Neural cell (in vitro differentiated cells): ENCODE results near the gene RCC2. TPM values are rescaled to one million over a fixed set of nuclear protein-coding genes. Genes with fewer than 3 reads are reported as not detected.

Experiments
- H2AFZ ChIP-seq: fragments of 200-600, 300-800 bp; sonication (generic), shearing (Covaris generic); 2 replicates; pipeline ENCODE4 v1.6.0; 2014; ENCODE audit warnings: low read depth, mild to moderate bottlenecking, antibody characterized with exemption, low read length, moderate library complexity
- H3F3A ChIP-seq: fragments of 200-600 bp; shearing (Covaris generic); 2 replicates; pipeline ENCODE4 v1.6.1; 2016; ENCODE audit warnings: mild to moderate bottlenecking, moderate library complexity, mixed read lengths, antibody characterized with exemption, low read length; ENCODE audit not compliant: insufficient read depth, poor library complexity, severe bottlenecking
- H3K27ac ChIP-seq: fragments of 200-600, 300-800 bp; sonication (generic), shearing (Covaris generic); 2 replicates; pipeline ENCODE4 v1.5.1; 2014; ENCODE audit warnings: mild to moderate bottlenecking, low read length, moderate library complexity
- H3K27me3 ChIP-seq: fragments of 300-800, 200-600 bp; sonication (generic), shearing (Covaris generic); 2 replicates; pipeline ENCODE4 v1.6.0; 2014; ENCODE audit warnings: mild to moderate bottlenecking, low read depth, low read length, moderate library complexity; ENCODE audit not compliant: insufficient read depth
- H3K36me3 ChIP-seq: fragments of 300-800, 200-600 bp; sonication (generic), shearing (Covaris generic); 2 replicates; pipeline ENCODE4 v1.5.1; 2014; ENCODE audit warnings: mild to moderate bottlenecking, antibody characterized with exemption, low read length, moderate library complexity; ENCODE audit not compliant: insufficient read depth
- H3K4me2 ChIP-seq: fragments of 300-800, 200-600 bp; sonication (generic), shearing (Covaris generic); 2 replicates; pipeline ENCODE4 v1.6.0; 2014; ENCODE audit warnings: mild to moderate bottlenecking, low read length
- H3K4me3 ChIP-seq: fragments of 300-800, 200-600 bp; sonication (generic), shearing (Covaris generic); 2 replicates; pipeline ENCODE4 v1.5.1; 2014; ENCODE audit warnings: mild to moderate bottlenecking, low read length, moderate library complexity
- H3K79me2 ChIP-seq: fragments of 200-600 bp; shearing (Covaris generic); replicated peaks from 2 replicates; pipeline ENCODE4 v1.6.0; 2014; ENCODE audit warnings: mild to moderate bottlenecking, low read length, moderate library complexity; ENCODE audit not compliant: insufficient read depth
- H3K9ac ChIP-seq: fragments of 300-800, 200-600 bp; sonication (generic), shearing (Covaris generic); 2 replicates; pipeline ENCODE4 v1.6.1; 2016; ENCODE audit warnings: mild to moderate bottlenecking, low read length, mixed read lengths
- H3K9me2 ChIP-seq: fragments of 200-600 bp; shearing (Covaris generic); 2 replicates; pipeline ENCODE4 v1.6.1; 2016; ENCODE audit warnings: mild to moderate bottlenecking, low read length, mixed read lengths; ENCODE audit not compliant: insufficient read depth
- H3K9me3 ChIP-seq: fragments of 200-600, 300-800 bp; sonication (generic), shearing (Covaris generic); 2 replicates; pipeline ENCODE4 v1.6.1; 2016; ENCODE audit warnings: mild to moderate bottlenecking, mixed run types, low read length, moderate library complexity, mixed read lengths
- H4K20me1 ChIP-seq: fragments of 200-600 bp; shearing (Covaris generic); 2 replicates; pipeline ENCODE4 v1.6.1; 2016; ENCODE audit warnings: mild to moderate bottlenecking, mixed run types; ENCODE audit not compliant: insufficient read depth
- CTCF ChIP-seq: fragments of 450-650 bp; IDR thresholded peaks from 2 replicates; pipeline ENCODE4 v1.5.1; 2014; ENCODE audit warnings: antibody characterized with exemption, mild to moderate bottlenecking, moderate library complexity; ENCODE audit not compliant: poor library complexity, severe bottlenecking
- EP300 ChIP-seq: fragments of 450-650 bp; conservative IDR thresholded peaks from 2 replicates; pipeline ENCODE4 v1.6.1; 2014; ENCODE audit warnings: antibody characterized with exemption, mild to moderate bottlenecking, moderate library complexity; ENCODE audit not compliant: poor library complexity, severe bottlenecking
- EZH2 ChIP-seq: fragments of 200-600, 300-800 bp; shearing (Covaris generic), sonication (generic); IDR thresholded peaks from 2 replicates; pipeline ENCODE4 v1.6.1; 2014; ENCODE audit warnings: antibody characterized with exemption, low read length, borderline replicate concordance, mild to moderate bottlenecking; ENCODE audit not compliant: insufficient read depth, poor library complexity, severe bottlenecking
- MXI1 ChIP-seq: fragments of 450-650 bp; conservative IDR thresholded peaks from 2 replicates; pipeline ENCODE4 v1.6.1; 2014; ENCODE audit warnings: antibody characterized with exemption, mild to moderate bottlenecking; ENCODE audit not compliant: poor library complexity, severe bottlenecking
- POLR2AphosphoS5 ChIP-seq: IDR thresholded peaks from 2 replicates; pipeline ENCODE4 v1.6.1; 2012
- RAD21 ChIP-seq: fragments of 450-650 bp; conservative IDR thresholded peaks from 2 replicates; pipeline ENCODE4 v1.6.1; 2014; ENCODE audit warnings: antibody characterized with exemption, mild to moderate bottlenecking, moderate library complexity
- SMC3 ChIP-seq: fragments of 450-650 bp; conservative IDR thresholded peaks from 2 replicates; pipeline ENCODE4 v1.6.1; 2014; ENCODE audit warnings: antibody characterized with exemption, mild to moderate bottlenecking, moderate library complexity; ENCODE audit not compliant: poor library complexity
- TAF1 ChIP-seq: IDR thresholded peaks from 2 replicates; pipeline ENCODE4 v1.6.1; 2012; ENCODE audit warnings: low read depth
- polyA plus RNA-seq: library from polyadenylated mRNA; depleted of rRNA; stranded (reverse); fragments of >200 nt; gene quantifications from 2 replicates; pipeline ENCODE4 v1.2.3, GENCODE V29; 2014
- TF ChIP-seq, protein P1 (sequence below): IDR thresholded peaks from 2 replicates; pipeline ENCODE4 v1.6.1; 2012; ENCODE audit warnings: borderline replicate concordance

The RCC2 gene
- polyA plus RNA-seq, 1 donor from 2014 or later: 34.4 TPM

- Histone ChIP-seq H3K27ac (no peak overlapping the region), H3K4me3 (no peak overlapping the region)
Measured at GRCh38 chr1:17441265-17441992, 2.0 kb upstream of the RCC2 start.

DNA sequence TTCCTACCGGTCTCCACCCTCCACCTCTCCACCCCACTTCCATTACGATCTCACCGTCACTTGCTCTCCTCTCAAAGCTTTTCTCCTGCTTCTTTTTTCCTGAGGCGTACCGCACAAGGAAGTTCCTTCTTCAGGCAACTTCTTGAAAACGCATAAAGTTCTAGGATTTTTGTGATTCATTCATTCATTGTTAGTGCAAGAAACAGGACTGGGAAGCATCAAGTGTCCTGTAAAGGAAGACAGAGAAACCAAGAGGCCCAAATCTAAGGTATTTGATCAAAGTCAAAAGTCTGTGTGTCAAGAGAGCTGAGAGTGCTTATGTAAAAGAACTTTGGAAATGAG lies 1.3 kb upstream of the RCC2 start:
- Histone ChIP-seq H4K20me1 (no peaks in the 10 kb centered on the region), H2AFZ (no peak overlapping the region), H3K4me2 (no peak overlapping the region), H3K9me2 (no peaks in the 10 kb centered on the region), H3K79me2 (peaks cover 23% of the 10 kb centered on the region), H3K27ac (no peak overlapping the region), H3K4me3 (no peak overlapping the region), H3K9ac (no peak overlapping the region), H3F3A (no peaks in the 10 kb centered on the region), H3K27me3 (peaks cover 11% of the 10 kb centered on the region), H3K36me3 (no peaks in the 10 kb centered on the region), H3K9me3 (no peaks in the 10 kb centered on the region)
- TF ChIP-seq, protein P1, sequence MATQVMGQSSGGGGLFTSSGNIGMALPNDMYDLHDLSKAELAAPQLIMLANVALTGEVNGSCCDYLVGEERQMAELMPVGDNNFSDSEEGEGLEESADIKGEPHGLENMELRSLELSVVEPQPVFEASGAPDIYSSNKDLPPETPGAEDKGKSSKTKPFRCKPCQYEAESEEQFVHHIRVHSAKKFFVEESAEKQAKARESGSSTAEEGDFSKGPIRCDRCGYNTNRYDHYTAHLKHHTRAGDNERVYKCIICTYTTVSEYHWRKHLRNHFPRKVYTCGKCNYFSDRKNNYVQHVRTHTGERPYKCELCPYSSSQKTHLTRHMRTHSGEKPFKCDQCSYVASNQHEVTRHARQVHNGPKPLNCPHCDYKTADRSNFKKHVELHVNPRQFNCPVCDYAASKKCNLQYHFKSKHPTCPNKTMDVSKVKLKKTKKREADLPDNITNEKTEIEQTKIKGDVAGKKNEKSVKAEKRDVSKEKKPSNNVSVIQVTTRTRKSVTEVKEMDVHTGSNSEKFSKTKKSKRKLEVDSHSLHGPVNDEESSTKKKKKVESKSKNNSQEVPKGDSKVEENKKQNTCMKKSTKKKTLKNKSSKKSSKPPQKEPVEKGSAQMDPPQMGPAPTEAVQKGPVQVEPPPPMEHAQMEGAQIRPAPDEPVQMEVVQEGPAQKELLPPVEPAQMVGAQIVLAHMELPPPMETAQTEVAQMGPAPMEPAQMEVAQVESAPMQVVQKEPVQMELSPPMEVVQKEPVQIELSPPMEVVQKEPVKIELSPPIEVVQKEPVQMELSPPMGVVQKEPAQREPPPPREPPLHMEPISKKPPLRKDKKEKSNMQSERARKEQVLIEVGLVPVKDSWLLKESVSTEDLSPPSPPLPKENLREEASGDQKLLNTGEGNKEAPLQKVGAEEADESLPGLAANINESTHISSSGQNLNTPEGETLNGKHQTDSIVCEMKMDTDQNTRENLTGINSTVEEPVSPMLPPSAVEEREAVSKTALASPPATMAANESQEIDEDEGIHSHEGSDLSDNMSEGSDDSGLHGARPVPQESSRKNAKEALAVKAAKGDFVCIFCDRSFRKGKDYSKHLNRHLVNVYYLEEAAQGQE: no peak
- no peak for TF ChIP-seq TAF1
- TF ChIP-seq RAD21: no peak
- no peak for TF ChIP-seq MXI1

More at GRCh38 chr1:17441265-17441992, 2.0 kb upstream of the RCC2 start:
- H3K36me3 ChIP-seq: no peaks in the 10 kb centered on the region
- peaks cover 17% of the 10 kb centered on the region for H3K79me2 ChIP-seq
- no peaks in the 10 kb centered on the region for H3K9me2 ChIP-seq
- no peak overlapping the region for H2AFZ ChIP-seq
- H3K9ac ChIP-seq: no peak overlapping the region
- peaks cover 11% of the 10 kb centered on the region for H3K27me3 ChIP-seq
- H4K20me1 ChIP-seq: no peaks in the 10 kb centered on the region
- H3K4me2 ChIP-seq: no peak overlapping the region
- no peaks in the 10 kb centered on the region for H3K9me3 ChIP-seq
- no peaks in the 10 kb centered on the region for H3F3A ChIP-seq
- TF ChIP-seq POLR2AphosphoS5 (no peak), EZH2 (no peak), EP300 (no peak), CTCF (no peak), TAF1 (no peak), SMC3 (no peak), RAD21 (no peak), MXI1 (no peak)
- TF ChIP-seq, protein P1: no peak
